Large intestine (tissue), 3 donors: ENCODE results near the gene EIF2S2. TPM values are rescaled to one million over a fixed set of nuclear protein-coding genes. Genes with fewer than 3 reads are reported as not detected.

Experiments used
- DNase-seq, 2 donors: peaks; one replicate each; pipeline versions ENCODE4 v3.0.0 to v3.0.0-alpha.2; 2013
- H3K27ac ChIP-seq: one replicate; pipeline ENCODE4 v1.5.1; 2013; ENCODE audit warnings: low read length
- H3K27me3 ChIP-seq: 2 replicates; pipeline ENCODE4 v1.6.1; 2013; ENCODE audit warnings: low read length; ENCODE audit not compliant: control insufficient read depth, insufficient read depth
- H3K36me3 ChIP-seq: 2 replicates; pipeline ENCODE4 v1.6.1; 2013; ENCODE audit warnings: low read length; ENCODE audit not compliant: control insufficient read depth, insufficient read depth
- H3K4me1 ChIP-seq: one replicate; pipeline ENCODE4 v1.6.1; 2013; ENCODE audit warnings: low read length; ENCODE audit not compliant: control insufficient read depth, insufficient read depth
- H3K4me3 ChIP-seq: one replicate; pipeline ENCODE4 v1.5.1; 2013; ENCODE audit warnings: low read length
- H3K9me3 ChIP-seq: one replicate; pipeline ENCODE4 v1.6.1; 2013; ENCODE audit warnings: mild to moderate bottlenecking, low read depth, low read length, moderate library complexity; ENCODE audit not compliant: control insufficient read depth
- WGBS: methylation state at CpG from one replicate; pipeline ENCODE4 v1.1.5; 2013; ENCODE audit warnings: low lambda C conversion rate; ENCODE audit not compliant: insufficient coverage; 5-methylcytosine and 5-hydroxymethylcytosine counted together
- polyA plus RNA-seq: library from polyadenylated mRNA; unstranded; fragments of 120-200 nt; gene quantifications from one replicate; pipeline ENCODE4 v1.2.1, GENCODE V29; 2013

Gene EIF2S2
- polyA plus RNA-seq, 1 donor = 50.0 TPM

GRCh38 chr20:34090645-34091044 lies 21.4 kb downstream of the EIF2S2 start:
- Histone ChIP-seq H3K9me3 (no peaks in the 10 kb centered on the region), H3K36me3 (peaks cover 71% of the 10 kb centered on the region), H3K27ac (no peak overlapping the region), H3K4me1 (no peaks in the 10 kb centered on the region), H3K27me3 (no peaks in the 10 kb centered on the region), H3K4me3 (no peak overlapping the region)
- DNase-seq = no peak
- WGBS = no CpG with 5 or more reads among the region's 2 CpGs

GRCh38 chr20:34089655-34090345 lies 22.2 kb downstream of the EIF2S2 start:
- DNase-seq = no peak
- Histone ChIP-seq H3K27ac (no peak overlapping the region), H3K4me3 (no peak overlapping the region), H3K9me3 (no peaks in the 10 kb centered on the region), H3K36me3 (peaks cover 71% of the 10 kb centered on the region), H3K27me3 (no peaks in the 10 kb centered on the region), H3K4me1 (no peaks in the 10 kb centered on the region)
- no CpG with 5 or more reads among the region's 13 CpGs for WGBS

GRCh38 chr20:34089175-34089479 lies 22.9 kb downstream of the EIF2S2 start:
- no peak overlapping the region for H3K27ac ChIP-seq
- DNase-seq = no peak
- WGBS = 100% methylated on average over 2 of the region's 5 CpGs
- no peak overlapping the region for H3K4me3 ChIP-seq
- H3K4me1 ChIP-seq = no peaks in the 10 kb centered on the region
- peaks cover 73% of the 10 kb centered on the region for H3K36me3 ChIP-seq
- H3K27me3 ChIP-seq = no peaks in the 10 kb centered on the region
- no peaks in the 10 kb centered on the region for H3K9me3 ChIP-seq

- Histone ChIP-seq H3K27me3 (no peaks in the 10 kb centered on the region), H3K9me3 (no peaks in the 10 kb centered on the region), H3K36me3 (peaks cover 72% of the 10 kb centered on the region), H3K4me3 (no peak overlapping the region), H3K27ac (no peak overlapping the region), H3K4me1 (no peaks in the 10 kb centered on the region)
- 100% methylated on average over 1 of the region's 15 CpGs for WGBS
- no peak for DNase-seq
These were observed 23.5 kb downstream of the EIF2S2 start for GRCh38 chr20:34088305-34089174.

- peaks cover 81% of the 10 kb centered on the region for H3K36me3 ChIP-seq
These were observed 26.5 kb downstream of the EIF2S2 start for GRCh38 chr20:34085544-34086040.

GRCh38 chr20:34084227-34084923 lies 27.7 kb downstream of the EIF2S2 start:
- Histone ChIP-seq H3K9me3 (no peaks in the 10 kb centered on the region), H3K4me3 (no peak overlapping the region), H3K27me3 (no peaks in the 10 kb centered on the region), H3K4me1 (no peaks in the 10 kb centered on the region), H3K27ac (no peak overlapping the region), H3K36me3 (peaks cover 84% of the 10 kb centered on the region)
- no CpG with 5 or more reads among the region's 9 CpGs for WGBS
- DNase-seq = no peak

More at GRCh38 chr20:34085544-34086040, 26.5 kb downstream of the EIF2S2 start:
- H3K27ac ChIP-seq = no peak overlapping the region
- no peak overlapping the region for H3K4me3 ChIP-seq
- H3K27me3 ChIP-seq = no peaks in the 10 kb centered on the region
- no peak for DNase-seq
- 79% methylated on average over 3 of the region's 5 CpGs for WGBS
- no peaks in the 10 kb centered on the region for H3K4me1 ChIP-seq
- no peaks in the 10 kb centered on the region for H3K9me3 ChIP-seq

GRCh38 chr20:34083781-34084180 lies 28.3 kb downstream of the EIF2S2 start:
- H3K36me3 ChIP-seq = peaks cover 85% of the 10 kb centered on the region
- no peaks in the 10 kb centered on the region for H3K4me1 ChIP-seq
- no peak for DNase-seq
- no peak overlapping the region for H3K27ac ChIP-seq
- no peaks in the 10 kb centered on the region for H3K27me3 ChIP-seq
- WGBS = no CpG with 5 or more reads among the region's 2 CpGs
- H3K4me3 ChIP-seq = no peak overlapping the region
- no peaks in the 10 kb centered on the region for H3K9me3 ChIP-seq

- H3K4me1 ChIP-seq = no peaks in the 10 kb centered on the region
- H3K27ac ChIP-seq = no peak overlapping the region
- H3K4me3 ChIP-seq = no peak overlapping the region
- peaks cover 85% of the 10 kb centered on the region for H3K36me3 ChIP-seq
- no CpG with 5 or more reads among the region's 7 CpGs for WGBS
- no peaks in the 10 kb centered on the region for H3K9me3 ChIP-seq
- no peaks in the 10 kb centered on the region for H3K27me3 ChIP-seq
- peak in 1 of 2 donors; percentile 24 for DNase-seq
These were observed 28.9 kb downstream of the EIF2S2 start for GRCh38 chr20:34083137-34083536.

GRCh38 chr20:34082232-34082887 lies 29.7 kb downstream of the EIF2S2 start:
- peaks cover 86% of the 10 kb centered on the region for H3K36me3 ChIP-seq
- no CpG with 5 or more reads among the region's 8 CpGs for WGBS
- H3K4me3 ChIP-seq = no peak overlapping the region
- no peak for DNase-seq
- no peaks in the 10 kb centered on the region for H3K27me3 ChIP-seq
- H3K27ac ChIP-seq = no peak overlapping the region
- H3K4me1 ChIP-seq = no peaks in the 10 kb centered on the region
- H3K9me3 ChIP-seq = no peaks in the 10 kb centered on the region

GRCh38 chr20:34079818-34080217 lies 32.2 kb downstream of the EIF2S2 start:
- Histone ChIP-seq H3K27me3 (no peaks in the 10 kb centered on the region), H3K4me1 (no peaks in the 10 kb centered on the region), H3K9me3 (no peaks in the 10 kb centered on the region), H3K36me3 (peaks cover 94% of the 10 kb centered on the region), H3K4me3 (no peak overlapping the region), H3K27ac (no peak overlapping the region)
- DNase-seq = no peak
- WGBS = no CpG with 5 or more reads among the region's 6 CpGs
